Neural cell (in vitro differentiated cells): Measurements from ENCODE around the gene STUM. TPM values are rescaled to one million over a fixed set of nuclear protein-coding genes. Genes with fewer than 3 reads are reported as not detected.

Experiments
- H2AFZ ChIP-seq: fragments of 200-600, 300-800 bp; sonication (generic), shearing (Covaris generic); 2 replicates; pipeline ENCODE4 v1.6.0; 2014; ENCODE audit warnings: low read depth, mild to moderate bottlenecking, antibody characterized with exemption, low read length, moderate library complexity
- H3F3A ChIP-seq: fragments of 200-600 bp; shearing (Covaris generic); 2 replicates; pipeline ENCODE4 v1.6.1; 2016; ENCODE audit warnings: mild to moderate bottlenecking, moderate library complexity, mixed read lengths, antibody characterized with exemption, low read length; ENCODE audit not compliant: insufficient read depth, poor library complexity, severe bottlenecking
- H3K27ac ChIP-seq: fragments of 200-600, 300-800 bp; sonication (generic), shearing (Covaris generic); 2 replicates; pipeline ENCODE4 v1.5.1; 2014; ENCODE audit warnings: mild to moderate bottlenecking, low read length, moderate library complexity
- H3K27me3 ChIP-seq: fragments of 300-800, 200-600 bp; sonication (generic), shearing (Covaris generic); 2 replicates; pipeline ENCODE4 v1.6.0; 2014; ENCODE audit warnings: mild to moderate bottlenecking, low read depth, low read length, moderate library complexity; ENCODE audit not compliant: insufficient read depth
- H3K36me3 ChIP-seq: fragments of 300-800, 200-600 bp; sonication (generic), shearing (Covaris generic); 2 replicates; pipeline ENCODE4 v1.5.1; 2014; ENCODE audit warnings: mild to moderate bottlenecking, antibody characterized with exemption, low read length, moderate library complexity; ENCODE audit not compliant: insufficient read depth
- H3K4me2 ChIP-seq: fragments of 300-800, 200-600 bp; sonication (generic), shearing (Covaris generic); 2 replicates; pipeline ENCODE4 v1.6.0; 2014; ENCODE audit warnings: mild to moderate bottlenecking, low read length
- H3K4me3 ChIP-seq: fragments of 300-800, 200-600 bp; sonication (generic), shearing (Covaris generic); 2 replicates; pipeline ENCODE4 v1.5.1; 2014; ENCODE audit warnings: mild to moderate bottlenecking, low read length, moderate library complexity
- H3K79me2 ChIP-seq: fragments of 200-600 bp; shearing (Covaris generic); replicated peaks from 2 replicates; pipeline ENCODE4 v1.6.0; 2014; ENCODE audit warnings: mild to moderate bottlenecking, low read length, moderate library complexity; ENCODE audit not compliant: insufficient read depth
- H3K9ac ChIP-seq: fragments of 300-800, 200-600 bp; sonication (generic), shearing (Covaris generic); 2 replicates; pipeline ENCODE4 v1.6.1; 2016; ENCODE audit warnings: mild to moderate bottlenecking, low read length, mixed read lengths
- H3K9me2 ChIP-seq: fragments of 200-600 bp; shearing (Covaris generic); 2 replicates; pipeline ENCODE4 v1.6.1; 2016; ENCODE audit warnings: mild to moderate bottlenecking, low read length, mixed read lengths; ENCODE audit not compliant: insufficient read depth
- H3K9me3 ChIP-seq: fragments of 200-600, 300-800 bp; sonication (generic), shearing (Covaris generic); 2 replicates; pipeline ENCODE4 v1.6.1; 2016; ENCODE audit warnings: mild to moderate bottlenecking, mixed run types, low read length, moderate library complexity, mixed read lengths
- H4K20me1 ChIP-seq: fragments of 200-600 bp; shearing (Covaris generic); 2 replicates; pipeline ENCODE4 v1.6.1; 2016; ENCODE audit warnings: mild to moderate bottlenecking, mixed run types; ENCODE audit not compliant: insufficient read depth
- EP300 ChIP-seq: fragments of 450-650 bp; conservative IDR thresholded peaks from 2 replicates; pipeline ENCODE4 v1.6.1; 2014; ENCODE audit warnings: antibody characterized with exemption, mild to moderate bottlenecking, moderate library complexity; ENCODE audit not compliant: poor library complexity, severe bottlenecking
- EZH2 ChIP-seq: fragments of 200-600, 300-800 bp; shearing (Covaris generic), sonication (generic); IDR thresholded peaks from 2 replicates; pipeline ENCODE4 v1.6.1; 2014; ENCODE audit warnings: antibody characterized with exemption, low read length, borderline replicate concordance, mild to moderate bottlenecking; ENCODE audit not compliant: insufficient read depth, poor library complexity, severe bottlenecking
- MXI1 ChIP-seq: fragments of 450-650 bp; conservative IDR thresholded peaks from 2 replicates; pipeline ENCODE4 v1.6.1; 2014; ENCODE audit warnings: antibody characterized with exemption, mild to moderate bottlenecking; ENCODE audit not compliant: poor library complexity, severe bottlenecking
- POLR2AphosphoS5 ChIP-seq: IDR thresholded peaks from 2 replicates; pipeline ENCODE4 v1.6.1; 2012
- RAD21 ChIP-seq: fragments of 450-650 bp; conservative IDR thresholded peaks from 2 replicates; pipeline ENCODE4 v1.6.1; 2014; ENCODE audit warnings: antibody characterized with exemption, mild to moderate bottlenecking, moderate library complexity
- REST ChIP-seq: IDR thresholded peaks from 2 replicates; pipeline ENCODE4 v1.6.1; 2012; ENCODE audit warnings: borderline replicate concordance
- SMC3 ChIP-seq: fragments of 450-650 bp; conservative IDR thresholded peaks from 2 replicates; pipeline ENCODE4 v1.6.1; 2014; ENCODE audit warnings: antibody characterized with exemption, mild to moderate bottlenecking, moderate library complexity; ENCODE audit not compliant: poor library complexity
- TAF1 ChIP-seq: IDR thresholded peaks from 2 replicates; pipeline ENCODE4 v1.6.1; 2012; ENCODE audit warnings: low read depth
- polyA plus RNA-seq: library from polyadenylated mRNA; depleted of rRNA; stranded (reverse); fragments of >200 nt; gene quantifications from 2 replicates; pipeline ENCODE4 v1.2.3, GENCODE V29; 2014
- TF ChIP-seq, protein P1 (sequence below): fragments of 450-650 bp; IDR thresholded peaks from 2 replicates; pipeline ENCODE4 v1.5.1; 2014; ENCODE audit warnings: antibody characterized with exemption, mild to moderate bottlenecking, moderate library complexity; ENCODE audit not compliant: poor library complexity, severe bottlenecking

The STUM gene
- polyA plus RNA-seq, 1 donor from 2014 or later: 0.52 TPM

GRCh38 chr1:226635456-226635941, 86.9 kb downstream of the STUM start:
- Histone ChIP-seq H3F3A (no peaks in the 10 kb centered on the region), H4K20me1 (no peaks in the 10 kb centered on the region), H3K27me3 (no peaks in the 10 kb centered on the region), H3K9me2 (no peaks in the 10 kb centered on the region), H2AFZ (no peak overlapping the region), H3K27ac (no peak overlapping the region), H3K36me3 (no peaks in the 10 kb centered on the region), H3K9ac (no peak overlapping the region), H3K9me3 (no peaks in the 10 kb centered on the region), H3K4me3 (no peak overlapping the region), H3K4me2 (no peak overlapping the region), H3K79me2 (no peaks in the 10 kb centered on the region)
- TF ChIP-seq, protein P1, sequence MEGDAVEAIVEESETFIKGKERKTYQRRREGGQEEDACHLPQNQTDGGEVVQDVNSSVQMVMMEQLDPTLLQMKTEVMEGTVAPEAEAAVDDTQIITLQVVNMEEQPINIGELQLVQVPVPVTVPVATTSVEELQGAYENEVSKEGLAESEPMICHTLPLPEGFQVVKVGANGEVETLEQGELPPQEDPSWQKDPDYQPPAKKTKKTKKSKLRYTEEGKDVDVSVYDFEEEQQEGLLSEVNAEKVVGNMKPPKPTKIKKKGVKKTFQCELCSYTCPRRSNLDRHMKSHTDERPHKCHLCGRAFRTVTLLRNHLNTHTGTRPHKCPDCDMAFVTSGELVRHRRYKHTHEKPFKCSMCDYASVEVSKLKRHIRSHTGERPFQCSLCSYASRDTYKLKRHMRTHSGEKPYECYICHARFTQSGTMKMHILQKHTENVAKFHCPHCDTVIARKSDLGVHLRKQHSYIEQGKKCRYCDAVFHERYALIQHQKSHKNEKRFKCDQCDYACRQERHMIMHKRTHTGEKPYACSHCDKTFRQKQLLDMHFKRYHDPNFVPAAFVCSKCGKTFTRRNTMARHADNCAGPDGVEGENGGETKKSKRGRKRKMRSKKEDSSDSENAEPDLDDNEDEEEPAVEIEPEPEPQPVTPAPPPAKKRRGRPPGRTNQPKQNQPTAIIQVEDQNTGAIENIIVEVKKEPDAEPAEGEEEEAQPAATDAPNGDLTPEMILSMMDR: no peak
- TF ChIP-seq EP300 (no peak), MXI1 (no peak), REST (no peak), SMC3 (no peak), RAD21 (no peak), TAF1 (no peak), EZH2 (no peak), POLR2AphosphoS5 (no peak)

GRCh38 chr1:226636847-226637096, 88.2 kb downstream of the STUM start:
- H3K27ac ChIP-seq: no peak overlapping the region
- TF ChIP-seq, protein P1: no peak
- TF ChIP-seq RAD21 (no peak), POLR2AphosphoS5 (no peak), SMC3 (no peak), TAF1 (no peak), REST (no peak), EP300 (no peak)

More at GRCh38 chr1:226636847-226637096, 88.2 kb downstream of the STUM start:
- no peaks in the 10 kb centered on the region for H3K27me3 ChIP-seq
- H4K20me1 ChIP-seq: no peaks in the 10 kb centered on the region
- no peak overlapping the region for H2AFZ ChIP-seq
- H3K79me2 ChIP-seq: no peaks in the 10 kb centered on the region
- H3F3A ChIP-seq: no peaks in the 10 kb centered on the region
- no peak overlapping the region for H3K9ac ChIP-seq
- H3K9me2 ChIP-seq: no peaks in the 10 kb centered on the region
- H3K36me3 ChIP-seq: no peaks in the 10 kb centered on the region
- no peak overlapping the region for H3K4me3 ChIP-seq
- no peak overlapping the region for H3K4me2 ChIP-seq
- H3K9me3 ChIP-seq: no peaks in the 10 kb centered on the region
